ENCODE measurements around the gene SELENBP1.

SELENBP1 gene

GRCh38 chr1:151343587-151343986, 28.9 kb downstream of the SELENBP1 start:
- no peak for DNase-seq

DNA sequence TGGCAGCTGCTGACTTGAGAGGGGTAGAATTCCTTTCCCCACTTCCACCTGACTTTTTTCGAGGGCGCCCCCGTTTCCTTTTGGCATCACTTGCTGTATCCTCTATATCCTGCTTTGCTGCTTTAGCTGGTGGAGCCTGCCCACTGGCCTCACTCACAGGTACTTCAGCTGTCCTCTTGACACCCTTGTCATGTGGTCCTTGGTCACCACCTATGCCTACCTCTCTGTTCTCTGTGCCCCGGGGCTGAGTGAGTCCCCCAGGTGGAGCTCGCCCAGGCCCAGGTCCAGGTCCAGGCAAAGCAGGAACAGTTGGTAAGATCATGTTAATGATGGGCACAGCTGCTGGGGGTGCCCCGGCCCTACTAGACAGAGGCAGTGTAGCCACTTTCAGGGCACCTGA, 29.9 kb downstream of the SELENBP1 start:
- DNase-seq: no peak

DNA sequence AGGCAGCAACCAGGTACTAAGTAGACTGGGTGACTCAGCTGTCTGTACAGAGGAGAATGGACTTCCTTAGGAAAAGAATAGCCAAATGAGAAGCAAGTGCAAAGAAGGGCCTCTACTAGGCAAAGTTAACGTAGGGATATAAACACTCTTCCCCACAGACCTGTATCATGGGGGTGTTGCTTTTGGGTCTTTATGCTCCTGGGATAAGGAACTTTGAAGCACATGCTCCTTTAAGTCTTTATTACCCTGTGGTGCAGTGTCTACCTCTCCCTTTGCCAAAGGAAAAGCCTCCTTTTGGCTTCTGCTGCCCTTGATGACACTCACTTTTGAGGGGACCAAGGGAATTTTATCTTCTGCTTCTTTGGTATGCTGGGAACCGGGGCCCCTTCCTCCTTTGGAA, 30.5 kb downstream of the SELENBP1 start:
- DNase-seq: no peak

DNA sequence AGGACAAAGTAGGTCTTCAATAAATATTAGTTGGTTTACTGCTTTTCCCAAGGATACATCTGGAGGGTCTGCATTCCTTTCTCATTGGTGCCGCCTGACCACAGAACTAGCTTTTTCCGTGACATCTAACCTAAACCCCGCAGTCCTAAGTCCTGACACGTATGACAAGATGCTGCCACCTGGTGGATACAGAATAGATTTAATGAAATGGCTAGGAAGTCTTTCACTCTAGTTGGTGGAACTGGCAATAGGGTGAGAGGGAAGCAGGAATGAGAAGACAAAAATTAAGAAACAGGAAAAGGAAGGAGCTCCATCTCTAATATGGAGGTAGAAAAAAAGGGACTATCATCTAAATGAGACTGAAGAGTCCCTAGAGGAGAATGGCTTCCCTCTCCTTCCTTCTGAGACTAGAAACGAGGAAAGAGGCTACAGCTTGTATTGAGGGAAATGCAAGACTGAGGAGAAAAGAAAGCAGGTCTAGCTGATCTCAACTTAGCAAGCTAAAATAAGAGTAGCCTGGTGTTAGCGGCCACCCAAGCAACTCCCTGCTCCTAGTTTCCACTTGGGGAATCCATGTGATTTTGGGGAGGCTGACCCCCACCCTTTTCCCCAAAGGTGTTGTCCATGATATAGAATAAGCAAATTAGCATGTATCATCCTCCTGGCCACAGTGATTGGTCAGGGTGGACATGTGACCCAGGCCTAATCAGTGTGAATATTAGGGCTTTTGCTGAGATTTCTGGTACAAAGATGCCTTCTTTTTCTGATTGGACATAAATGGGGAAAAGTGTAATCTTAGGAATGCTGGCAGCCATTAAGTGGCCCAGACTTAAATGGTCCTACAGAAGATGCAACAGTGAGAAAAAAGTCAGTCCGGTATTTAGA, 31.4 kb downstream of the SELENBP1 start:
- peak; percentile 90 to 96 for DNase-seq

- DNase-seq: no peak
These were observed 35.9 kb downstream of the SELENBP1 start for GRCh38 chr1:151336556-151336955.

GRCh38 chr1:151334822-151335221, 37.7 kb downstream of the SELENBP1 start:
- no peak for DNase-seq

- peak in 1 of 2 experiments; percentile 70 for DNase-seq
These were observed 44.4 kb downstream of the SELENBP1 start for GRCh38 chr1:151327903-151328674.

DNA sequence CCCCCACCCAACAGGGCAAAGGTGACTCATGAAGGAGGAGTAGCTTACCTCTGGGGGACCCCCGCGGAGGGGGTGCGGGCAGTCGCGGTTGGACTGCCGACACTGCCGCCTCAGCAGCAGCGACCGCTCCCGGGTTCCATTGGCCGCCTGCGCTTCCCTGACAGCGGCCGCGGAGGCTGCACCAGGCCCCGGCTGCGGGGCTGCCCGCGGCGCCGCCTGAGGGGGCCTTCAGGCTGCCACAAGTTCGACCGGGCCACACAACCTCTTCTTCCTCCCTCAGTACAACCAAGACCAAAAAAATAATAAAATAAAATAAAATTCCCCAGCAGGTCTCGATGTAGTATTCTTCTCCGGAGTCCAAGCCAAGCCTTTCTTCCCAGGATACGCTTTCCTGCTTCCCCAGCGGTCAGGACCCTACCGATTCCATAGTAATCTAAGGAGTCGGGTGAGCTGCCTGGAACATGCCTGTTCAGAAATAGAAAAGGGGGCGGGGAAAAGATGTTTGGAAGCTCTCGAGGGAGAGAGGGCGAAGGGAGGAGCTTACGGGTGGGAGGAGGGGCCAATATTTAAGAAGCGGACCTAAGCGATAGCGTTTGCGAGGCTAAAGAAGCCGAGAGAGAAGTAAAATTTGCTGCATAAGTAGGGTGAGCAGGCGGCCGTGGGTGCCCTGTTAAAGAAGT, 45.1 kb downstream of the SELENBP1 start, which contains the start of gene PI4KB:
Gene PI4KB, minus strand, starts transcription at position 194 of the 680 bp plus-strand sequence. CDS start 10,935 bp downstream, outside the sequence.
- peak; percentile 100 for DNase-seq

DNA sequence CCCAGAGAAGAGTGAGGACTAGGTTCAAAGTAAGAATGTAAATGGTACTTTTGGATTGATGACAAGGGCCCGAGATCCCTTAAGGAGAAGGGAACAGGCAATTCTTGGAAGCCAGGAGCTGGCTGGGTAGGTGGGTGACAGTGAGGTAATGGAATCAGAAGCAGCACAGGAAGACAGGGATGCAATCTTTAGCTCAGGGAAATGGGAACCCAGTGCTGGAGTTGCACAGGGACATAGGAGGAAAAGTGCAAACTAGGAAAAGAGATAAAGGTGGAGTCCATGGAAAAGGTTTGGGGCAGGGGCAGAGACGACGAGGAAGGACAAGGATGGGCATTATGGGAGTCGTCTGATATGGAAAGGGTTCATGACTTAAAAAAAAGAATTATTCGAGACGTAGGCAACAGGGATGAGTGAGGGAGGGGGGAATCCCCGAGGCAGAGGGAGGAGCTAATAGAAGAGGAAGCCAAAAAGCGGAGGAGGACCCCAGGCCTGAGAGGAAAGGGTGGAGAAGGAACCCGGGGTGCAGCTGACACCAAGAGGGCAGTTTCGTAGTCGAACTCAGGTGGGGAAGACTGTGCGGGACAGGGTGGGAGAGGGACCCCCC, 45.8 kb downstream of the SELENBP1 start:
- peak; percentile 69 to 80 for DNase-seq

DNA sequence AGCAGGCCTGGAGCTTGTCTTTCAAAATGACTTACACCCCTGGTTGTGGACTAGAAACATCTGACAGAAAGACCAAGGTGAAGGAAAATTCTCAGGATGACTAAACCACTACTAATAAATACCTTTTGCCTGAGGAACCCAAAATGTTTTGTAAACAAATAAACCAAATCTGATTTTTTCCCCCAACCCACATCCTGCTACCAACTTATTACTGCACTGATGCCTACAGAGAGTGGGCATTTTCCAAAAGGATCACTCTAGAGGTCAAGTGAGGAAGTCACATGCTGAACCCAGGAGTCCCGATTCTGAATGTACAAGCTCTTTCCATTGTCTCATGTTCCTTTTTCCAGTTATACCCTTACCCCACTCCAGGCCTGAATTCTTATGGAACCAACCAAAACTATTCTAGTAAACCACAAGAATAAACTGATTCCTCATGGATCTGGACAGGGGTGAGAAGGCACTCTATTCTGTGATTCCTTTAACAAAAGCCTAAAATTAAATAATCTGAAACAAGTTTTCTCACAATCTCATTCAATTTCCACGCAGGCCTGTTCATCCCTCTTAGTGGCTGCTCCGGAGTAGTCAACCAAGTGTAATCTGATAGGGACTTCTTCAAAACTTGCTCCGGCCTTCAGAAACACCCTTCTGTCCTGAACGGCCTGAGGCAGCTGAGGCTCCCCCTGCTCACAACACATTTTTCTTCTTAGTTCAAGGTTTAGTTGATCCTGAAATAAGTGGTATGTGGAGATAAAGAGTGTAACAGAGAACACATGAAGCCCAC, 46.7 kb downstream of the SELENBP1 start:
- no peak for DNase-seq

GRCh38 chr1:151325231-151325630, 47.3 kb downstream of the SELENBP1 start:
- DNase-seq: no peak

- DNase-seq: no peak
These were observed 48.0 kb downstream of the SELENBP1 start for GRCh38 chr1:151324390-151324930.

DNA sequence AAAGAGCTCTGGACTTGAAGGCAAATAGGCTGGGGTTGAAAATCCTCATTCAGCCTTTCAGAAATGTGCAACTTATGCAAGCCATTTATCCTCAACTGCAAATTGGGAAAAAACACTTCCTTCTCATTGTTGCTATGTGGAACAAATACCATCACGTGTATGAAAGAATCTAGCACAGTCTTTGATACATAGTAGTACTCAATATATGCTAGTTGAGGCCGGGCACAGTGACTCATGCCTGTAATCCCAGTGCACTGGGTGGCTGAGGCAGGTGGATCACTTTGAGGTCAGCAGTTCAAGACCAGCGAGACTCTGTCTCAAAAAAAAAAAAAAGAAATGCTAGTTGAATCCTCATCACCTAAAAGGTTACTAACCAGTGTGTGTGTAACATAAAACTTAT, 53.5 kb downstream of the SELENBP1 start:
- DNase-seq: no peak

- DNase-seq: no peak
These were observed 56.8 kb downstream of the SELENBP1 start for GRCh38 chr1:151315565-151316235.
